Urinary bladder (tissue), 4 donors: ENCODE measurements around the gene FOXA3. TPM values are rescaled to one million over a fixed set of nuclear protein-coding genes. Genes with fewer than 3 reads are reported as not detected.
"Not testable (repeated sequence)": the region's sequence is repeated elsewhere in the genome, so short reads cannot be mapped to it uniquely, and the experiment has no call there.

Source experiments
- DNase-seq: peaks from one replicate; pipeline ENCODE4 v3.0.0-alpha.2; 2015; ENCODE audit errors: extremely low spot score
- H3K27ac ChIP-seq: one replicate; pipeline ENCODE4 v1.5.1; 2013; ENCODE audit warnings: low read depth, mild to moderate bottlenecking, moderate library complexity
- H3K36me3 ChIP-seq: one replicate; pipeline ENCODE4 v1.6.1; 2013; ENCODE audit warnings: mild to moderate bottlenecking, moderate library complexity; ENCODE audit not compliant: insufficient read depth
- H3K4me1 ChIP-seq: one replicate; pipeline ENCODE4 v1.6.1; 2013; ENCODE audit warnings: mild to moderate bottlenecking, moderate library complexity; ENCODE audit not compliant: insufficient read depth
- H3K4me3 ChIP-seq: one replicate; pipeline ENCODE4 v1.5.1; 2013; ENCODE audit warnings: low read depth, low read length
- WGBS: extraction: QIAGEN DNeasy Blood & Tissue Kit; methylation state at CpG from one replicate; pipeline ENCODE4 v1.1.7; 2013; 5-methylcytosine and 5-hydroxymethylcytosine counted together
- polyA plus RNA-seq: library from polyadenylated mRNA; stranded (reverse); fragments of 200-250 nt; gene quantifications from one replicate; pipeline ENCODE4 v1.2.3, GENCODE V29; 2013
- total RNA-seq: library from RNA; depleted of rRNA; stranded (reverse); fragments of >200 nt; gene quantifications from one replicate; pipeline ENCODE4 v1.2.3, GENCODE V29; 2014
- donor health status: healthy with polysubstance abuse.
- donor health status: healthy.

Gene FOXA3
- total and polyA plus RNA-seq, 2 donors = 0.11 TPM; not detected in 1

GRCh38 chr19:45884682-45885555, 20.8 kb downstream of the FOXA3 start:
- WGBS = 61% methylated on average over 72 of the region's 72 CpGs
- DNase-seq = no peak
- H3K27ac ChIP-seq = no peak overlapping the region

GRCh38 chr19:45885556-45886426, 21.7 kb downstream of the FOXA3 start, which contains the start of gene IRF2BP1:
IRF2BP1 (minus strand) TSS chr19:45886141; CDS start chr19:45885774, 367 bp downstream.
- peak within 1 kb of the TSS; percentile 84 for H3K27ac ChIP-seq
- no peaks in the 10 kb centered on the region for H3K36me3 ChIP-seq
- WGBS = under 1% methylated on average over 107 of the region's 107 CpGs
- peak within 1 kb of the TSS; percentile 87 for H3K4me3 ChIP-seq
- no peaks in the 10 kb centered on the region for H3K4me1 ChIP-seq
- DNase-seq = peak; percentile 79

More at GRCh38 chr19:45884682-45885555, 20.8 kb downstream of the FOXA3 start:
- Histone ChIP-seq H3K4me3 (peak overlapping the region; percentile 87), H3K4me1 (no peaks in the 10 kb centered on the region), H3K36me3 (no peaks in the 10 kb centered on the region)

- under 1% methylated on average over 32 of the region's 32 CpGs for whole genome bisulfite sequencing
- H3K27ac ChIP-seq = peak overlapping the region; percentile 84
- DNase-seq = peak; percentile 93
- peak overlapping the region; percentile 87 for H3K4me3 ChIP-seq
- H3K36me3 ChIP-seq = no peaks in the 10 kb centered on the region
- no peaks in the 10 kb centered on the region for H3K4me1 ChIP-seq
Measured at GRCh38 chr19:45886427-45887199, 22.5 kb downstream of the FOXA3 start.

- peak overlapping the region; percentile 87 for H3K4me3 ChIP-seq
- H3K4me1 ChIP-seq = no peaks in the 10 kb centered on the region
- 42% methylated on average over 10 of the region's 10 CpGs for WGBS
- no peaks in the 10 kb centered on the region for H3K36me3 ChIP-seq
- peak overlapping the region; percentile 84 for H3K27ac ChIP-seq
- no peak for DNase-seq
Measured at GRCh38 chr19:45887200-45887710, 23.1 kb downstream of the FOXA3 start.

- Histone ChIP-seq H3K27ac (no peak overlapping the region), H3K36me3 (no peaks in the 10 kb centered on the region), H3K4me3 (no peak overlapping the region), H3K4me1 (no peaks in the 10 kb centered on the region)
- 69% methylated on average over 6 of the region's 6 CpGs for WGBS
- DNase-seq = no peak
Measured at GRCh38 chr19:45889210-45889885, 25.2 kb downstream of the FOXA3 start.

GRCh38 chr19:45890877-45891276, 26.8 kb downstream of the FOXA3 start:
- Histone ChIP-seq H3K36me3 (no peaks in the 10 kb centered on the region), H3K4me1 (no peaks in the 10 kb centered on the region), H3K27ac (no peak overlapping the region), H3K4me3 (no peak overlapping the region)
- no peak for DNase-seq
- 85% methylated on average over 17 of the region's 17 CpGs for WGBS

GRCh38 chr19:45895519-45895972, 31.4 kb downstream of the FOXA3 start:
- H3K36me3 ChIP-seq = no peaks in the 10 kb centered on the region
- H3K4me3 ChIP-seq = no peak overlapping the region
- WGBS = 78% methylated on average over 9 of the region's 9 CpGs
- no peak for DNase-seq
- H3K27ac ChIP-seq = no peak overlapping the region
- no peaks in the 10 kb centered on the region for H3K4me1 ChIP-seq

GRCh38 chr19:45895983-45896599, 32.0 kb downstream of the FOXA3 start:
- DNase-seq, H3K36me3 ChIP-seq: not testable (repeated sequence)

GRCh38 chr19:45897261-45897812, 33.2 kb downstream of the FOXA3 start:
- H3K4me3 ChIP-seq = no peak overlapping the region
- DNase-seq = no peak
- 92% methylated on average over 8 of the region's 8 CpGs for WGBS
- no peak overlapping the region for H3K27ac ChIP-seq
- no peaks in the 10 kb centered on the region for H3K36me3 ChIP-seq
- peaks cover 3% of the 10 kb centered on the region for H3K4me1 ChIP-seq

More at GRCh38 chr19:45895983-45896599, 32.0 kb downstream of the FOXA3 start:
- WGBS = 94% methylated on average over 12 of the region's 12 CpGs
- H3K4me1 ChIP-seq, H3K4me3 ChIP-seq, H3K27ac ChIP-seq: not testable (repeated sequence)

- no peaks in the 10 kb centered on the region for H3K36me3 ChIP-seq
- peaks cover 3% of the 10 kb centered on the region for H3K4me1 ChIP-seq
- no peak overlapping the region for H3K4me3 ChIP-seq
- no peak for DNase-seq
- no peak overlapping the region for H3K27ac ChIP-seq
- 86% methylated on average over 7 of the region's 7 CpGs for WGBS
Measured at GRCh38 chr19:45899253-45899652, 35.1 kb downstream of the FOXA3 start.

GRCh38 chr19:45899919-45900589, 35.9 kb downstream of the FOXA3 start:
- Histone ChIP-seq H3K27ac (no peak overlapping the region), H3K36me3 (no peaks in the 10 kb centered on the region), H3K4me3 (no peak overlapping the region), H3K4me1 (peaks cover 3% of the 10 kb centered on the region)
- no peak for DNase-seq
- 97% methylated on average over 4 of the region's 4 CpGs for WGBS
